Nephron progenitor cell (in vitro differentiated cells): ENCODE measurements around the gene CADM3.

Source experiments
- DNase-seq: peaks from one replicate; pipeline ENCODE4 v3.0.0; 2021
- H3K27ac Mint-ChIP-seq: 2 replicates; pipeline ENCODE4 v1.8.0; 2021; ENCODE audit warnings: mild to moderate bottlenecking, moderate library complexity, mixed read lengths
- H3K27me3 Mint-ChIP-seq: 2 replicates; pipeline ENCODE4 v1.8.0; 2021; ENCODE audit warnings: mild to moderate bottlenecking, low read depth, mixed read lengths; ENCODE audit not compliant: poor library complexity
- H3K36me3 Mint-ChIP-seq: 2 replicates; pipeline ENCODE4 v1.8.0; 2021; ENCODE audit warnings: low read depth, mixed read lengths
- H3K4me1 Mint-ChIP-seq: 2 replicates; pipeline ENCODE4 v1.8.0; 2021; ENCODE audit warnings: mixed read lengths
- H3K4me3 Mint-ChIP-seq: 2 replicates; pipeline ENCODE4 v1.8.0; 2021; ENCODE audit warnings: mild to moderate bottlenecking, moderate library complexity, mixed read lengths
- H3K9me3 Mint-ChIP-seq: 2 replicates; pipeline ENCODE4 v1.8.0; 2021; ENCODE audit warnings: mild to moderate bottlenecking, moderate library complexity, mixed read lengths
- CTCF ChIP-seq: fragments of 200-600 bp; sonication (generic); IDR thresholded peaks from 2 replicates; pipeline ENCODE4 v1.5.0; 2021; ENCODE audit warnings: antibody characterized with exemption

Gene CADM3

GRCh38 chr1:159152031-159152430 is 19.4 kb upstream of the CADM3 start:
- no peak overlapping the region for H3K27ac Mint-ChIP-seq
- H3K27me3 Mint-ChIP-seq: peaks cover 15% of the 10 kb centered on the region
- H3K4me1 Mint-ChIP-seq: no peaks in the 10 kb centered on the region
- TF ChIP-seq CTCF: no peak
- H3K4me3 Mint-ChIP-seq: no peak overlapping the region
- peaks cover 52% of the 10 kb centered on the region for H3K9me3 Mint-ChIP-seq
- DNase-seq: no peak
- H3K36me3 Mint-ChIP-seq: peaks cover 3% of the 10 kb centered on the region

- no peak overlapping the region for H3K27ac Mint-ChIP-seq
- peaks cover 21% of the 10 kb centered on the region for H3K4me1 Mint-ChIP-seq
- no peak overlapping the region for H3K4me3 Mint-ChIP-seq
- H3K9me3 Mint-ChIP-seq: peaks cover 11% of the 10 kb centered on the region
- peaks cover 2% of the 10 kb centered on the region for H3K36me3 Mint-ChIP-seq
- TF ChIP-seq CTCF: peak; percentile 95
- H3K27me3 Mint-ChIP-seq: peaks cover 3% of the 10 kb centered on the region
- peak; percentile 83 for DNase-seq
Observed at GRCh38 chr1:159161001-159161718, 10.3 kb upstream of the CADM3 start.

GRCh38 chr1:159161719-159162026 is 9.7 kb upstream of the CADM3 start:
- no peak for TF ChIP-seq CTCF

GRCh38 chr1:159162516-159163265 is 8.7 kb upstream of the CADM3 start:
- no peaks in the 10 kb centered on the region for H3K9me3 Mint-ChIP-seq
- H3K27me3 Mint-ChIP-seq: peaks cover 7% of the 10 kb centered on the region
- H3K4me1 Mint-ChIP-seq: peaks cover 21% of the 10 kb centered on the region
- H3K36me3 Mint-ChIP-seq: no peaks in the 10 kb centered on the region
- H3K27ac Mint-ChIP-seq: no peak overlapping the region
- H3K4me3 Mint-ChIP-seq: no peak overlapping the region
- DNase-seq: no peak
- no peak for TF ChIP-seq CTCF

More at GRCh38 chr1:159161719-159162026, 9.7 kb upstream of the CADM3 start:
- no peak for DNase-seq
- H3K4me1 Mint-ChIP-seq: peaks cover 21% of the 10 kb centered on the region
- H3K27me3 Mint-ChIP-seq: peaks cover 8% of the 10 kb centered on the region
- H3K9me3 Mint-ChIP-seq: peaks cover 6% of the 10 kb centered on the region
- no peaks in the 10 kb centered on the region for H3K36me3 Mint-ChIP-seq
- H3K27ac Mint-ChIP-seq: no peak overlapping the region
- no peak overlapping the region for H3K4me3 Mint-ChIP-seq

GRCh38 chr1:159163614-159164228 is 7.7 kb upstream of the CADM3 start:
- no peak overlapping the region for H3K4me3 Mint-ChIP-seq
- no peak overlapping the region for H3K27ac Mint-ChIP-seq
- no peaks in the 10 kb centered on the region for H3K36me3 Mint-ChIP-seq
- peaks cover 18% of the 10 kb centered on the region for H3K27me3 Mint-ChIP-seq
- peaks cover 21% of the 10 kb centered on the region for H3K4me1 Mint-ChIP-seq
- no peak for DNase-seq
- TF ChIP-seq CTCF: no peak
- H3K9me3 Mint-ChIP-seq: no peaks in the 10 kb centered on the region
